Measurements from ENCODE around the gene TOM1L1.

The TOM1L1 gene

GRCh38 chr17:54974759-54975158 lies 74.1 kb downstream of the TOM1L1 start:
- TF ChIP-seq TAF1 (IDR thresholded peaks at IDR 0.05; ENCODE audit: borderline replicate concordance, insufficient read depth, low read length): no peak

GRCh38 chr17:54976316-54976715 lies 75.7 kb downstream of the TOM1L1 start:
- TF ChIP-seq POLR2AphosphoS5 (IDR thresholded peaks at IDR 0.05; ENCODE audit: low read depth, low read length) (no peak), SIN3A (IDR thresholded peaks at IDR 0.05; ENCODE audit: borderline replicate concordance, insufficient read depth, low read length) (no peak), FOXP2 (optimal IDR thresholded peaks at IDR 0.05; ENCODE audit: borderline replicate concordance, extremely low read depth, extremely low read length, insufficient read depth) (no peak), REST (IDR thresholded peaks at IDR 0.05; ENCODE audit: insufficient read depth in 1 of 2, low read depth in 2 of 2, low read length in 2 of 2) (no peak), TAF1 (IDR thresholded peaks at IDR 0.05; ENCODE audit: borderline replicate concordance, insufficient read depth, low read length) (no peak)

GRCh38 chr17:54977744-54978143 lies 77.1 kb downstream of the TOM1L1 start:
- no peak for TF ChIP-seq REST (IDR thresholded peaks at IDR 0.05; ENCODE audit: insufficient read depth in 1 of 2, low read depth in 2 of 2, low read length in 2 of 2)
- TF ChIP-seq SIN3A (IDR thresholded peaks at IDR 0.05; ENCODE audit: borderline replicate concordance, insufficient read depth, low read length): no peak
- no peak for TF ChIP-seq TAF1 (IDR thresholded peaks at IDR 0.05; ENCODE audit: borderline replicate concordance, insufficient read depth, low read length)
- no peak for TF ChIP-seq FOXP2 (optimal IDR thresholded peaks at IDR 0.05; ENCODE audit: borderline replicate concordance, extremely low read depth, extremely low read length, insufficient read depth)
- TF ChIP-seq POLR2AphosphoS5 (IDR thresholded peaks at IDR 0.05; ENCODE audit: low read depth, low read length): no peak

- TF ChIP-seq SIN3A (IDR thresholded peaks at IDR 0.05; ENCODE audit: borderline replicate concordance, insufficient read depth, low read length) (no peak), TAF1 (IDR thresholded peaks at IDR 0.05; ENCODE audit: borderline replicate concordance, insufficient read depth, low read length) (no peak), POLR2AphosphoS5 (IDR thresholded peaks at IDR 0.05; ENCODE audit: low read depth, low read length) (no peak), REST (IDR thresholded peaks at IDR 0.05; ENCODE audit: insufficient read depth in 1 of 2, low read depth in 2 of 2, low read length in 2 of 2) (no peak), FOXP2 (optimal IDR thresholded peaks at IDR 0.05; ENCODE audit: borderline replicate concordance, extremely low read depth, extremely low read length, insufficient read depth) (no peak)
These were observed 79.0 kb downstream of the TOM1L1 start for GRCh38 chr17:54979657-54980056.

- no peak for TF ChIP-seq FOXP2 (optimal IDR thresholded peaks at IDR 0.05; ENCODE audit: borderline replicate concordance, extremely low read depth, extremely low read length, insufficient read depth)
- no peak for TF ChIP-seq TAF1 (IDR thresholded peaks at IDR 0.05; ENCODE audit: borderline replicate concordance, insufficient read depth, low read length)
- TF ChIP-seq SIN3A (IDR thresholded peaks at IDR 0.05; ENCODE audit: borderline replicate concordance, insufficient read depth, low read length): no peak
- TF ChIP-seq POLR2AphosphoS5 (IDR thresholded peaks at IDR 0.05; ENCODE audit: low read depth, low read length): no peak
- TF ChIP-seq REST (IDR thresholded peaks at IDR 0.05; ENCODE audit: insufficient read depth in 1 of 2, low read depth in 2 of 2, low read length in 2 of 2): no peak
These were observed 79.7 kb downstream of the TOM1L1 start for GRCh38 chr17:54980375-54980774.
